NCI-H1694 treated with DMSO at 0.1 percent for 48 hours (cell line): ENCODE data around the gene E2F1.

Experiments
- DNase-seq: peaks from one replicate; lab custom pipeline; 2025; lab: John Stamatoyannopoulos, UW

The E2F1 gene, protein sequence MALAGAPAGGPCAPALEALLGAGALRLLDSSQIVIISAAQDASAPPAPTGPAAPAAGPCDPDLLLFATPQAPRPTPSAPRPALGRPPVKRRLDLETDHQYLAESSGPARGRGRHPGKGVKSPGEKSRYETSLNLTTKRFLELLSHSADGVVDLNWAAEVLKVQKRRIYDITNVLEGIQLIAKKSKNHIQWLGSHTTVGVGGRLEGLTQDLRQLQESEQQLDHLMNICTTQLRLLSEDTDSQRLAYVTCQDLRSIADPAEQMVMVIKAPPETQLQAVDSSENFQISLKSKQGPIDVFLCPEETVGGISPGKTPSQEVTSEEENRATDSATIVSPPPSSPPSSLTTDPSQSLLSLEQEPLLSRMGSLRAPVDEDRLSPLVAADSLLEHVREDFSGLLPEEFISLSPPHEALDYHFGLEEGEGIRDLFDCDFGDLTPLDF

GRCh38 chr20:33686100-33686983 lies at the start of gene E2F1:
Gene E2F1 (minus strand): TSS chr20:33686385. CDS start chr20:33686264, 121 bp downstream.
- DNase-seq = peak; percentile 82

DNA sequence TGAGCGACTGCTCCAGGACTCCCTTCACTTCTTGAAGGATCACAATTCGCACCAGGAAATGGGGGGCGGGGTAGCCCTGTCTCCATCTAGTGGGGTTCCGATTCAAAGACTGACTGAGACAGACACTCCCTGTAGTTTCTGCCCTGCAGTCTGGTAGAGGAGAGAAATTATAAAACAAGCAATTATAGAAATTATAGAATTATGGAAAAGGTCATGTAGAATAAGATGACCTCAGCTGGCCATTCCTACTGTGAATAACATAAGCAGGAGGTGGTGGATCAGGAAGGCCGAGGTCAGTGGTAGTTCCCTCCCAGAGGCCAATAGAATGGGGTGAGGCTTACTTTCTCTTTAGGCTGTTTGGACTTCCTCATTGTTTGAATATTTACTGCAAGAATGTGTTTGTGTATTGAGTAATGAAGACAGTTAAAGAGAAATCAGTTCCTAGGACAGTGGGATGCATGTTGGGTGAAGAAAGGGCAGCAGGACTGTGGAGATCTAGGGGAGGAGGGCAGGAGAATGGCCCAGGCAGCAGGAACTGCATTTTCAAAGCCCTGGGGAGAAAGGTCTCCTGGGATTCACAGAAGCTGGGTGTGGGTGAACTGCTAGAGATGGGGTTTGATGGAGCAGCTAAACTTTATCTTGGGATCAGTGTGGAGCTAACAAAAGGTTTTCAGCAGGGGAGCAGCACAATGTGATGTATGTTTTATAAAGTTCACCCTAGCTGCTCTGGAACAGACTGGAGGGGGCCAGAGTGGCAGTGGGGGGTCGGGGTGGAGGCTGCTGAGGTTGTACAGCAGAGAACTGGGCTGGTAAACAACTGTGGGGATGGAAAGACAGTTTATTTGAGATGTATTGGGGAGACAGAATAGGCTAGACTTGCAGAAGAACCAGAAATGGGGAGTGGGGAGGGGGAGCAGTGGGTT lies 47.7 kb upstream of the E2F1 start:
- DNase-seq = no peak

DNA sequence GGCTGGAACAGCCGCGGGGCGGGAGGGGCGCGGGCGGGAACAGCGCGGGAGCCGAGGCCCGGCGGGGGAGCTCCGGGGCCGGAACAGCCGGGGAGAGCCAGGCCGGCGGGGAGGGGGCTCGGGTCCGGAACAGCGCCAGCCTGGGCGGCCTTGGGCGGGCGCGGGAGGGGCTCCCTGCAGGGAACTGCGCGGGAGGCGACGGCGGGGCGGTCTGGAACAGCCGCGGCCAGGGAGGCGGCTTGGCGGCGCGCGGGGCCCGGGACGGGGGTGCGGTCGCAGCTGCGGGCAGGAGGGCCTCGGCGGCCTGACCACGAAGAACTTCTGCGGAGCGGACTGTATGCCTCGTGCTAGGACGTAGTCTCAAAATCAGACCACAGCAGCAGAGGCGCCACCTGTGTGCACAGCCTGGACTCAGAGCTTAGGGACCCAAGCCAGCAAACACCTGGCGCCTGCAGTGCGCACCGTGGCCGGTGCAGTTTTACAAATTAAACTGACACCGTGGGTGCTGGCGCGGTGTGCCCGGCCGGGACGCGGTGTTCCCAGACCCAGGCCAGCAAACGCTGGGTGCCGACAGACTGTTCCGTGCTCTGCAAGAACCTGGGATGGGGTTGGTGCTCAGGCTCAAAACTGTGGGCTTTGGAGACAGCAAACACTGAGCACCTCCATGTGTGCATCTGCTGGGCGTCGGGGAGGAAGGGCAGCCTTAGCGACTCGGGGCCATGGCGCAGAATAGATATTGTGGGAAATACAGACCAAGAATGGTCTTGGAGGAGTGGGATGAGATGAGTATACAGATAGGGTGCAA lies 46.2 kb upstream of the E2F1 start:
- peak; percentile 73 for DNase-seq

DNA sequence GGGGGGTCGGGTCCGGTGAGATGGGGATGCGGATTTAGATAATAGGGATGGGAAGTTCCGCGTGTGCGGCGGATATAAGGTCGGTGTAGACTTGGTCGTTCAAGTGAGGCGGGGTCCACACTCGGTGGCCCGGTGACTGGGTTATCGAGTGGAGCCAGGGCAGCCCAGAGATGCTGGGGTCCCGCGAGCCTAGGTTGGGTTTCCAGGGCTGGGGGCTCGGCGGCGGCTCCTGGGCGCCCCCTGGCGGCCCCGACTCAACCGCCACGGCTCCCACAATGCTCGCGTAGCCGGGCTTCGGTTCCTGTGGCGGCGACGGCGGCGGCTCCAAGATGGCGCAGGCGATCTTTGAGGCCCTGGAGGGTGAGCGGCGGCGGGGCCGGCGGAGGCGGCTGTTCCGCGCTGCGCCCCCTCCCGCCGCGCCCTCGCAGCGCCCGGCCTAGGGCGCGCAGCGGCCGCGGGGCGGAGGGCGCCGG lies 45.5 kb upstream of the E2F1 start, which contains the start of gene ZNF341:
Gene ZNF341, plus strand, starts transcription at position 304 of the 473 bp plus-strand sequence. Its CDS starts 26 bp downstream, at position 330.
- peak; percentile 73 for DNase-seq

DNA sequence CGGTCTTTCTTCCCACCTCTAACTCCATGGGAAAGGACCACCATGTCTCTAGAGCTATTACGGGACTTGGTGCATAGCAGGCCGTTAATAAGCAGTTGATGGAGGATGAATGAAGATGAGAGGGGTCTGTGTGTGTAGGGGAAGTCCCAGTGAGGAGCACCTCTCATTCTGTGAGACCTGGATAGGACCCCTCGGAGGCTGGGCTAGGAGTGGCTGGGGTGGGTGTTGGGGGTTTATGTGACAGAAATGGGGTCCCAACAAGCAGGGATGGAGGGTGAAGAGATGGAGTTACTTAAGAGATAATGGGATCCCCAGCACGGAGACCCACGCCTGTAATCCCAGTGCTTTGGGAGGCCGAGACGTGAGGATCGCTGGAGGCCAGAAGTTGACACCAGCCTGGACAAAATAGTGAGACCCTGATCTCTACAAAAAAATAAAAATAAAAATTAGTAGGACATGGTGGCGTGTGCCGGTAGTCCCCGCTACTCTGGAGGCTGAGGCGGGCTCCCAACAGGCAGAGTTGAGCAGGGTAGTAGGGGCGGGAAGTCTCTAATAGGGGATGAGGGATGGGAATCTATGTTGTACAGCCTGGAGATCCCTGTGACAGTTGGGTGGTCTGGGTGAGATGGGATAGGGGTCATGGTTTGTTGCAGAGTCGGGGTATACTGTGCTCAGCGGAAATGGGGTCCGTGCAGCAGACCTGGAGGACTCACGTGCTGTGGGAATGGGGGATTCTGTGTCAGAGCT lies 44.9 kb upstream of the E2F1 start:
- DNase-seq = no peak

DNA sequence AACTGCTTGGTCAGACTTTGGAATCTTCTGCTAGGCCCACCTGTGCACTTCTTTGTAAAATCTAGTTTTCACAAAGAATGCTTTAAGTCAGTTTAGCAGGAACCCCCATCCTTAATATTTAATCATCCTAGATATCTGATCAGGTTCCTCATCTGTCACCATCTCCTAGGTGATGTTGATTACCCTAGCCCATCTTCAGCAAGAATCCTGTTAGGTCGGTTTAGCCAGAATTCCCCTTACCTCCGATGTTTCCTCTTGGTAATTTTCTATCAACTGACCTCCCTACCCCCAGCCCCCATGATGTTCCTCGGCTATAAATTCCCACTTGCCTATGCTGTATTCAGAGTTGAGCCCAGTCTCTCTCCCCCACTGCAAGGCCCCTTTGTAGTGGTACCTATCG lies 42.9 kb upstream of the E2F1 start:
- DNase-seq = no peak

DNA sequence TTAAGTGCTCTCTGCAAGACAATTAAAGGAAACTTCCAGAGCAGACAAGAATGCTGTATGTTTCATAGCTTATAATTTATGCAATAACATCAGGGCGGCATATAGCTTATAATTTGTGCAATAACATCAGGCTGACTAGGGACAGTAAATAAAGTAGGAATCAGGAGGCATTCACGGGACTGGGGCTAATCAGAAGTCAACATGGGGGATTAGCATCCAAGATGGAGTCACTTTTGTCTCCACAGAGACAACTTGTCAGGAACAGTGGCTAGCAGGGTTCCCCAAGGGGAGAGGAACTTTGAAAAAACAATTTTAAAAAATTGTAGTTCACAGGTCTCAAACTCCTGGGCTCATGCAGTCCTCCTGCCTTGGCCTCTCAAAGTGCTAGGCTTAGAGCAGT lies 42.3 kb upstream of the E2F1 start:
- DNase-seq = no peak

DNA sequence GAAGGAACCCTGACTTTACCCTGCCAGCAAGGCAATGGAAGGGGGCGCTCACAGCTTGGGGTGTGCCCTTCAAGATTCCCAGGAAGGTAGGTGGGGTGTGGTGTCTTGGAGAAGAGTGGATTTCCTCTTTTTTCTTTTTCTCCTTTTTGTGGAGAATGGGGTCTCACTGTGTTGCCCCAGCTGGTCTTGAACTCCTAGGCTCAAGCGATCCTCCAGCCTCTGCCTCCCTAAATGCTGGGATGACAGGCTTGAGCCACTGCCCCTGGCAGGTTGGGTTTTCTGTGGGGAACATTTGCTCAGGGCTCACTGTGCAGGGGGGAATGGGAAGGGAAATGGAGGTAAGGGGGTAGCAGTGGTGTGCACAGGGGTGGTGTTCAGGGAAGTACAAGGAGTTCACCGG lies 41.6 kb upstream of the E2F1 start:
- no peak for DNase-seq

DNA sequence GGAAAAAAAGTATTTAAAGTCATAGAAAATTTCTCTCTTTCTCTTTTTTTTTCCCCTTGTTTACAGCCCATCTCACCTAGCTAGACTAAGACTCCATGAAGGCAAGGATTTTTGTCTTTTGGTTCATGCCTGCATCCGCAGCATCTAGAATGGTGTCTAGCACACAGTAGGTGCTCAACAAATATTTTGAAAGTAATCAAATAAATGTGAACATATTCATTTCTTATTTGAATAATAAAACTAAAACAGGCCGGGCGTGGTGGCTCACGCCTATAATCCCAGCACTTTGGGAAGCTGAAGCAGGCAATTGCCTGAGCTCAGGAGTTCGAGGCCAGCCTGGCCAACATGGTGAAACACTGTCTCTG lies 40.9 kb upstream of the E2F1 start:
- no peak for DNase-seq

DNA sequence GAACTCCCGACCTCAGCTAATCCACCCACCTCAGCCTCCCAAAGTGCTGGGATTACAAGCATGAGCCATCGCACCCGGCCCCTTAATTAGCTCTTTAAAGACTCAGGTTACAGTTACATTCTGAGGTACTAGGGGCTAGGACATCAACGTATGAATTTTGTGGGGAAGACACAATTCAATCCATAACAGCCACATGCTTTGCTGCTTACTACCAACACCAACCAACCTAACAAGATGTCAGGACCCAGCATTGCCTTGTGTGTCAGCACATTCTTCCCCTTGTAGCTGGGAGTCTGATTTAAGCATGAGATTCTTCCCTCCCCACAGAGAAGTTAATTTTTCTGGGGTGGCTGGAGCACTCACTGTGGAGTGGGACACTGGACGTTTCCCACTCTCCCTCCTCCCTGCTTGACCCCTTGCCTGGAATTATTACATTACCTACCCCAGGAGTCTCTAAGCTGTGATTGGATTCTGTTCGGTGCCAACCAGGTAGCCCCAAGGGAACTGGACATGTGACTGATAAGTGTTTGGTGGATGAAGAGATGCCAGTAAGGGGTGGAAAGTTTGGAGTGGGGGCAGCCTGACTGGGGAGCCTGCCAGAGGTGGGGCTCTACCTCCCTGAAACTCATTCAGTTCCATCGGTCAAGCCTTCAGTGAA lies 39.6 kb upstream of the E2F1 start:
- no peak for DNase-seq

DNA sequence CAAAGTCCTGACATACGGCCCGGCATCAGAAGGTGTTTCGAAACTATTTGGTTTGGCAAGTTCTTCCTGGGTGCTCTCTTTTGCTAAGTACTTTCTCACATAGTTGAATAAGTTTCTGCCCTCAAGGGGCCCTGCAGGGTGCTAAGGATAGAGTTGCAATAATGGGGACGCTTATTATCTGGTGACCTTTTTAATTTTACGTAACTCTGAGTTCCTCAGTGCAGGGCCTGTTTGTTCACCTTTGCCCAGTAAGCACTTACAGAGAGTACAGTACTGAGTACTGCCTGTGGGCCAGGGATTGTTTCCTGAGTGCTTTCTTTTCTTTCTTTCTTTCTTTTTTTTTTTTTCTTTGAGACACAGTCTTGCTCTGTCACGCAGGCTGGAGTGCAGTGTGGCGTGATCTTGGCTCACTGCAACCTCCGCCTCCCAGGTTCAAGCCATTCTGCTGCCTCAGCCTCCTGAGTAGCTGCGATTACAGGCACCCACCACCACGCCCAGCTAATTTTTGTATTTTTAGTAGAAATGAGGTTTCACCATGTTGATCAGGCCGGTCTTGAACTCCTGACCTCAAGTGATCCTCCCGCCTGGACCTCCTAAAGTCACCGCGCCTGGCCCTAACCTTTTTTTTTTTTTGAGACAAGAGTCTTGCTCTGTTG lies 38.4 kb upstream of the E2F1 start:
- no peak for DNase-seq

GRCh38 chr20:33721391-33722140 lies 35.4 kb upstream of the E2F1 start:
- DNase-seq = no peak

DNA sequence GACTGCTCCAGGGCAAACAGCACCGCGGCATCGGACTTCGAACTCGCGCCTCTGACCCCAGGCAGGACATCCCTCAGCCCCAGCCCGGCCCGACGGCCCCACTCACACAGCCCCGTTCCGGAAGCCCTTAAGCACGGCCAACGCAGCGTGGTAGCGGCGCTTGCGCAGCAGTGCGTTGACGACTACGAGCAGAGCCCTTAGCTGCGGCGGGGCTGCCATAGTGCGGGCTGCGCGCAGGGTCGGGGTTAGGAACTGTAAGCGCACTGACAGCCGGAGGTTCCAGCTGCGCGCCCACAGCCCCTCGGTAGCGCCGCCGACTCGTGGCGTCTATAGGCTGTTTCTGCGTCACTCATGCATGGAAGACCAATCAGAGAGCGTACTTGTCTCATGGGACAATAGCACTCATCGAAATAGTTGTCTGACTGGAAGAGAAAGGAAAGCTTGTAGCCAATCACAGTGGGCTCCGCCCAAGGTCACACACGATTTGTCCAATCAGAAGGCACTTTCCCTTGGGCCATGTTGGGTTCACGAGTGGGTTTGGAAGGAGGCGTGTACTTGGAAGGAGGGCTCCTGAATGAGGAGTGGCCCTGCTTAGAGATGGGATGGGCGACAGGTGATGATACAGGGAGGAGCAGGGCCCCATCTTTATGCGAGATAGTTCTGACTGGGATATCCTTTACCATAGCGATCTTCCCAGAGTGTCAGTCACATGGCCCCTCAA lies 34.0 kb upstream of the E2F1 start, which contains the start of gene PXMP4:
Gene PXMP4, minus strand, starts transcription at position 322 of the 721 bp plus-strand sequence. Its CDS starts 103 bp downstream, at position 219.
- peak; percentile 99 for DNase-seq

DNA sequence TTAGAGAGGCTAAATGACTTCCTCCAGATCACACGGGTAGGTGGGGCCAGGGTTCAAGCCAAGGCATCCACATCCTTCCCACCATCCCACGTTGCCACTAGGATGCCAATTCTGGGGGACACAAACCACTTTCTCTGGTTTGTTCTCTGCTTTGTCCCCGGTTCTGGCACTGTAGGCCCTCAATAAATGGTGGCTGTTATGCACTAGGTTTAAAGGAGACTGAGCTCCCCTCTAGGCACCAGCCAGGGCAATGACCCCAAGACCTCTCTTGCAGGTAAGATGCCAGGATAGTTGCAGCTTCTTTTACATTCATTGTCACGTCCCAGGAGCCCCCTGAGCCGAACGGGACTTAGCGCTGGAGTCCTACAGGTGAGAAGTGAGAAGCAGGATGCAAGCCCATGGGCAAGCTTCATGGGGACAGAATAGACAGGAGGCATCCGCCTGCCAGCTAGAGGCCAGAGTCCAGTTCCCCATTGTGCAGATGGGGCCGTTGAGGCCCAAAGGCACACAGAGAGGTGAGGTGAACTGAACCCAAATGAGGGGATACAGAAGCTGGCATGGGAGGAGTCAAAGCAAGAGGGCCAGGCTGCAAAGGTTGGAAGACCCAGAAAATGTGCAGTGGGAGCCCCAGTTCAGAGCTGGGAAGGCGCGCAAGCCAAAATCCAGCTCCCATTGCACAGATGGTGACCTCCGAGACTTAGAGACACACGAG lies 33.2 kb upstream of the E2F1 start:
- DNase-seq = no peak

- DNase-seq = no peak
Observed at GRCh38 chr20:33716498-33716897, 30.3 kb upstream of the E2F1 start.

- no peak for DNase-seq
Observed at GRCh38 chr20:33713865-33714367, 27.7 kb upstream of the E2F1 start.

GRCh38 chr20:33711446-33711738 lies 25.2 kb upstream of the E2F1 start:
- no peak for DNase-seq
